T-cell (primary cell): ENCODE data around the gene ADRB2. TPM values are rescaled to one million over a fixed set of nuclear protein-coding genes. Genes with fewer than 3 reads are reported as not detected.

Source experiments
- ATAC-seq, 4 experiments: fragments of 200-7000 bp in 3 of 4; fragments of 150-1000 bp in 1 of 4; cut with Tn5 transposase; replicated peaks in 1 of 4; 1 replicate in 3 of 4; 2 replicates in 1 of 4; pipeline ENCODE4 v1.10.0; 2021; ENCODE audit warnings: moderate library complexity in 3 of 4, mild to moderate bottlenecking in 2 of 4, moderate number of reproducible peaks in 1 of 4
- CTCF ChIA-PET, 2 donors: fragments of 300-600 bp; sonication (Branson Sonifier 250); formaldehyde crosslinking; loops; one replicate each; lab custom pipeline; 2022; ENCODE audit warnings: antibody characterized with exemption in 2 of 2; lab: Charles Lee
- POLR2A ChIA-PET, 2 donors: fragments of 300-600 bp; sonication (Branson Sonifier 250); formaldehyde crosslinking; loops; one replicate each; lab custom pipeline; 2022; ENCODE audit warnings: antibody characterized with exemption in 2 of 2; lab: Charles Lee
- DNase-seq, 35 experiments: peaks; one replicate each; pipeline versions ENCODE4 v3.0.0 to v3.0.0-alpha.2; 2013 to 2023
- H3K27ac ChIP-seq: one replicate; pipeline ENCODE4 v1.5.1; 2013; ENCODE audit warnings: low read length
- H3K27me3 ChIP-seq, 2 experiments: replicated peaks in 1 of 2; 1 replicate in 1 of 2; 2 replicates in 1 of 2; pipeline versions ENCODE4 v1.6.1 to v1.7.0; 2013; ENCODE audit warnings: low read length in 1 of 2, mixed read lengths in 1 of 2; ENCODE audit not compliant: control insufficient read depth in 2 of 2, insufficient read depth in 2 of 2; ENCODE audit errors: extremely low read depth in 1 of 2
- H3K36me3 ChIP-seq, 2 donors: 1 replicate in 1 of 2; 2 replicates in 1 of 2; pipeline versions ENCODE4 v1.6.1 to v1.7.0; 2013; ENCODE audit warnings: low read length in 1 of 2; ENCODE audit not compliant: control insufficient read depth in 2 of 2, insufficient read depth in 1 of 2; ENCODE audit errors: extremely low read depth in 1 of 2
- H3K4me1 ChIP-seq, 2 experiments: 1 replicate in 1 of 2; 2 replicates in 1 of 2; pipeline versions ENCODE4 v1.6.1 to v1.7.0; 2013; ENCODE audit warnings: low read length in 2 of 2, mixed read lengths in 1 of 2; ENCODE audit not compliant: insufficient read depth in 2 of 2, control insufficient read depth in 1 of 2; ENCODE audit errors: extremely low read depth in 1 of 2
- H3K4me3 ChIP-seq, 2 donors: 1 replicate in 1 of 2; 2 replicates in 1 of 2; pipeline versions ENCODE4 v1.5.1 to v1.7.0; 2013; ENCODE audit warnings: mild to moderate bottlenecking in 2 of 2, low read length in 1 of 2, moderate library complexity in 1 of 2; ENCODE audit not compliant: control insufficient read depth in 1 of 2; ENCODE audit errors: extremely low read depth in 1 of 2
- H3K9me3 ChIP-seq: 2 replicates; pipeline ENCODE4 v1.7.0; 2013
- H3K27ac Mint-ChIP-seq, 2 donors: one replicate each; pipeline ENCODE4 v1.8.0; 2020 to 2021; ENCODE audit warnings: mild to moderate bottlenecking in 2 of 2, mixed read lengths in 2 of 2
- H3K27me3 Mint-ChIP-seq, 2 donors: one replicate each; pipeline ENCODE4 v1.8.0; 2021 to 2022; ENCODE audit warnings: mixed read lengths in 2 of 2
- H3K36me3 Mint-ChIP-seq: one replicate; pipeline ENCODE4 v1.8.0; 2021; ENCODE audit warnings: mixed read lengths
- H3K4me1 Mint-ChIP-seq, 3 donors: one replicate each; pipeline ENCODE4 v1.8.0; 2020 to 2022; ENCODE audit warnings: mixed read lengths in 3 of 3, mild to moderate bottlenecking in 1 of 3
- H3K4me3 Mint-ChIP-seq, 3 donors: one replicate each; pipeline ENCODE4 v1.8.0; 2020 to 2022; ENCODE audit warnings: mild to moderate bottlenecking in 3 of 3, mixed read lengths in 3 of 3, moderate library complexity in 3 of 3
- H3K9me3 Mint-ChIP-seq, 3 donors: one replicate each; pipeline ENCODE4 v1.8.0; 2020 to 2022; ENCODE audit warnings: mixed read lengths in 3 of 3
- WGBS: methylation state at CpG from one replicate; pipeline ENCODE4 v1.1.5; 2013; ENCODE audit warnings: missing lambda C conversion rate; ENCODE audit not compliant: insufficient coverage; 5-methylcytosine and 5-hydroxymethylcytosine counted together
- total RNA-seq, 35 experiments: library from RNA in 6 of 35; stranded (reverse) in 6 of 35; fragments of 120-200 nt in 1 of 35; gene quantifications; one replicate each; pipeline versions ENCODE4 v1.2.1 to v1.2.4 and lab custom pipeline; 2013 to 2026

ADRB2 gene
- total RNA-seq, 5 donors from 2014 or later (not counting 1 experiment from before 2014, with no cell fraction given), result 2.3 to 11.3 (median 7.2) TPM

GRCh38 chr5:148843510-148844318 is 17.3 kb downstream of the ADRB2 start:
- Mint-ChIP-seq H3K4me3 (no peak overlapping the region), H3K27ac (peak overlapping the region; percentile 62 to 64), H3K36me3 (peaks cover 2% of the 10 kb centered on the region), H3K4me1 (peaks cover 14 to 75% (median 52%) of the 10 kb centered on the region in 3 donors), H3K9me3 (peaks cover 0 to 5% (median 0%) of the 10 kb centered on the region in 3 donors), H3K27me3 (peaks cover 3 to 6% of the 10 kb centered on the region in 2 donors)
- Histone ChIP-seq H3K4me1 (peaks cover 6 to 53% of the 10 kb centered on the region in 2 experiments), H3K36me3 (no peaks in the 10 kb centered on the region), H3K9me3 (no peaks in the 10 kb centered on the region), H3K27me3 (no peaks in the 10 kb centered on the region), H3K27ac (peak overlapping the region; percentile 55), H3K4me3 (no peak overlapping the region)
- ChIA-PET POLR2A (no interaction called here), CTCF (interaction anchor here in 1 of 2 donors (0.7 to 3.3 kb wide), 7 partner anchors 10 to 271 kb away, joined by 3 to 19 read pairs (median 3); no protein-coding TSS in a partner anchor)
- WGBS, result 82% methylated on average over 5 of the region's 10 CpGs
- DNase-seq (no peak), ATAC-seq (no peak)

DNA sequence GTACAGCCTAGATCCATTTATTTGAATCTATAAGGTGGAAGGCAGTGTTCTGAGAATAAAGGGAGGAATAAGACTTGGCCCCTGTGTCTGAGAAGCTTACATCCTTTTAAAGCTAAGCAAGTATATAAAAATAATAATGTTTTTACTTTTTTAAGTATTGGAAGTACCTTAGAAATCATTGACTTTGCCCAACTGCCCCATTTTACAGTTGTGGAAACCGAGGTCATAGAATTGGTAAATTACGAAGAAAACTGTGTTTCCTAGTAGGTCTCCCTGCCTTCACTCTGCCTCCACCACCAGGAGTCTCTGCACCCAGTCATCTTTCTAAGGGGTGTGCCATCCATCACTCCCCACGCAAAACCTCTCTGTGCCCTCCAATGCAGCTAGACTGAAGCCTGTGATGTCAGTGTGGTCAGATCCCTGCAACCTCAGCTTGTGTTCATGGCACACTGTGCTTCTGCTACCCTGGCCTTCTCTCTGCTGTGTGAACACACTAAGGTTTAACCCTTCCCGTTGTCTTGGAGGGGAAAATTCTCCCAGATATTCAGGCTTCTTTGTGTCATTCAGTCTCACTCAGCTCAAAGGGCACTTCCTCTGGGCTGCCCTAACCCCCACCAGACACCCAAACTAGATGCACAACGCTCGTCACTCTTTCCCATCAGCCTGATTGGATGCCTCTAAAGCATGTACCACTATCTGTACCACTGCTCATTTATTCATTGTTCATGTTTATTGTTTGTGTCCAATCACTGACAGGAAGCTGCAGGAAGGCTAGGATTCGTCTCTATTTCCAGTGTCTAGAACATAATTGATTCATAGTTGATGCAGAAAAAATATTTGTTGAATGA is 18.2 kb downstream of the ADRB2 start:
- CTCF ChIA-PET, result interaction anchor here (0.6 to 3.3 kb wide), 11 partner anchors 11 to 270 kb away, joined by 3 to 19 read pairs (median 3); no protein-coding TSS in a partner anchor
- DNase-seq (peak in 33 of 35 experiments; percentile 14 to 82 (median 48)), ATAC-seq (peak in 2 of 4 experiments; percentile 25 to 67)
- 67% methylated on average over 1 of the region's 7 CpGs for WGBS
- H3K27ac ChIP-seq, result peak overlapping the region; percentile 55
- Mint-ChIP-seq H3K36me3 (no peaks in the 10 kb centered on the region), H3K27ac (peak overlapping the region; percentile 62 to 64), H3K4me1 (peaks cover 24 to 79% (median 59%) of the 10 kb centered on the region in 3 donors), H3K27me3 (peaks cover 3 to 6% of the 10 kb centered on the region in 2 donors), H3K4me3 (no peak overlapping the region), H3K9me3 (peaks cover 0 to 11% (median 0%) of the 10 kb centered on the region in 3 donors)
- H3K4me1 ChIP-seq, result peaks cover 15 to 59% of the 10 kb centered on the region in 2 experiments
- H3K9me3 ChIP-seq, result no peaks in the 10 kb centered on the region
- no peaks in the 10 kb centered on the region for H3K27me3 ChIP-seq
- POLR2A ChIA-PET, result interaction anchor here in 1 of 2 donors (0.8 kb wide), 1 partner anchor 18 kb away, joined by 5 read pairs; the partner anchor contains the start of gene ADRB2
- no peaks in the 10 kb centered on the region for H3K36me3 ChIP-seq
- H3K4me3 ChIP-seq, result no peak overlapping the region

GRCh38 chr5:148846930-148847329 is 20.5 kb downstream of the ADRB2 start:
- no peaks in the 10 kb centered on the region for H3K36me3 ChIP-seq

GRCh38 chr5:148847456-148847855 is 21.0 kb downstream of the ADRB2 start:
- no peaks in the 10 kb centered on the region for H3K36me3 Mint-ChIP-seq

More at GRCh38 chr5:148846930-148847329, 20.5 kb downstream of the ADRB2 start:
- no peaks in the 10 kb centered on the region for H3K27me3 ChIP-seq
- ATAC-seq (no peak), DNase-seq (no peak)
- ChIA-PET POLR2A (interaction anchor here in 1 of 2 donors (0.6 kb wide), 1 partner anchor 14 kb away, joined by 5 read pairs; no protein-coding TSS in a partner anchor), CTCF (interaction anchor here in 1 of 2 donors (1.2 kb wide), 1 partner anchor 111 kb away, joined by 3 read pairs; no protein-coding TSS in a partner anchor)
- peaks cover 32 to 84% (median 69%) of the 10 kb centered on the region in 3 donors for H3K4me1 Mint-ChIP-seq
- no peaks in the 10 kb centered on the region for H3K9me3 ChIP-seq
- no peaks in the 10 kb centered on the region for H3K36me3 Mint-ChIP-seq
- peak overlapping the region in 1 of 2 donors; percentile 68 for H3K27ac Mint-ChIP-seq
- H3K4me3 ChIP-seq, result no peak overlapping the region
- H3K4me3 Mint-ChIP-seq, result no peak overlapping the region
- peaks cover 0 to 6% of the 10 kb centered on the region in 2 donors for H3K27me3 Mint-ChIP-seq
- H3K9me3 Mint-ChIP-seq, result peaks cover 0 to 14% (median 0%) of the 10 kb centered on the region in 3 donors
- peaks cover 16 to 69% of the 10 kb centered on the region in 2 experiments for H3K4me1 ChIP-seq
- peak overlapping the region; percentile 86 for H3K27ac ChIP-seq

GRCh38 chr5:148848393-148849031 is 22.1 kb downstream of the ADRB2 start:
- POLR2A ChIA-PET, result interaction anchor here (0.5 to 1.0 kb wide), 3 partner anchors 16 to 34 kb away, joined by 3 to 8 read pairs (median 3); no protein-coding TSS in a partner anchor
- H3K27me3 ChIP-seq, result no peaks in the 10 kb centered on the region
- no peaks in the 10 kb centered on the region for H3K36me3 Mint-ChIP-seq
- CTCF ChIA-PET, result interaction anchor here in 1 of 2 donors (0.6 to 2.3 kb wide), 5 partner anchors 12 to 110 kb away, joined by 3 to 15 read pairs (median 4); no protein-coding TSS in a partner anchor
- peaks cover 32 to 83% (median 67%) of the 10 kb centered on the region in 3 donors for H3K4me1 Mint-ChIP-seq
- H3K4me1 ChIP-seq, result peaks cover 16 to 67% of the 10 kb centered on the region in 2 experiments
- peak overlapping the region; percentile 83 to 95 for H3K27ac Mint-ChIP-seq
- H3K4me3 Mint-ChIP-seq, result peak overlapping the region; percentile 11 to 76 (median 41)
- peak overlapping the region; percentile 86 for H3K27ac ChIP-seq
- peaks cover 0 to 4% of the 10 kb centered on the region in 2 donors for H3K27me3 Mint-ChIP-seq
- peaks cover 0 to 14% (median 0%) of the 10 kb centered on the region in 3 donors for H3K9me3 Mint-ChIP-seq
- H3K36me3 ChIP-seq, result no peaks in the 10 kb centered on the region
- H3K4me3 ChIP-seq, result no peak overlapping the region
- DNase-seq (peak in 6 of 35 experiments; percentile 10 to 64 (median 12)), ATAC-seq (peak; percentile 56 to 70 (median 62))
- no peaks in the 10 kb centered on the region for H3K9me3 ChIP-seq
- 46% methylated on average over 3 of the region's 3 CpGs for WGBS

More at GRCh38 chr5:148847456-148847855, 21.0 kb downstream of the ADRB2 start:
- Mint-ChIP-seq H3K27me3 (peaks cover 0 to 4% of the 10 kb centered on the region in 2 donors), H3K4me3 (no peak overlapping the region), H3K9me3 (peaks cover 0 to 14% (median 0%) of the 10 kb centered on the region in 3 donors), H3K4me1 (peaks cover 32 to 80% (median 66%) of the 10 kb centered on the region in 3 donors), H3K27ac (peak overlapping the region; percentile 32 to 83)
- ATAC-seq, result no peak
- peaks cover 16 to 66% of the 10 kb centered on the region in 2 experiments for H3K4me1 ChIP-seq
- ChIA-PET POLR2A (interaction anchor here (0.6 to 1.0 kb wide), 2 partner anchors 21 to 1404 kb away, joined by 3 to 8 read pairs; no protein-coding TSS in a partner anchor), CTCF (interaction anchor here in 1 of 2 donors (2.3 kb wide), 1 partner anchor 111 kb away, joined by 15 read pairs; no protein-coding TSS in a partner anchor)
- no peaks in the 10 kb centered on the region for H3K36me3 ChIP-seq
- H3K4me3 ChIP-seq, result no peak overlapping the region
- no peaks in the 10 kb centered on the region for H3K9me3 ChIP-seq
- no peak for DNase-seq
- WGBS, result 100% methylated on average over 1 of the region's 2 CpGs
- H3K27ac ChIP-seq, result peak overlapping the region; percentile 86
- H3K27me3 ChIP-seq, result no peaks in the 10 kb centered on the region
